Naive thymus-derived CD4-positive, alpha-beta T cell (primary cell): ENCODE data around the gene STOX1. TPM values are rescaled to one million over a fixed set of nuclear protein-coding genes. Genes with fewer than 3 reads are reported as not detected.
A peak's percentile ranks its signal among the peaks of the same experiment; 100 is the strongest.
"Not testable (repeated sequence)": the region's sequence is repeated elsewhere in the genome, so short reads cannot be mapped to it uniquely, and the experiment has no call there.

Experiments used
- ATAC-seq: fragments of 150-1000 bp; cut with Tn5 transposase; 2 replicates; pipeline ENCODE4 v1.10.0; 2021; ENCODE audit warnings: mild to moderate bottlenecking, moderate library complexity
- CTCF ChIA-PET: fragments of 350-600 bp; sonication (Branson Sonifier 250); formaldehyde crosslinking; loops from one replicate; lab custom pipeline; 2021; ENCODE audit warnings: antibody characterized with exemption; lab: Charles Lee
- POLR2A ChIA-PET: fragments of 350-600 bp; sonication (Branson Sonifier 250); formaldehyde crosslinking; loops from one replicate; lab custom pipeline; 2021; ENCODE audit warnings: antibody characterized with exemption, inconsistent platforms; lab: Charles Lee
- DNase-seq, 9 donors: peaks; one replicate each; pipeline versions ENCODE4 v3.0.0 to v3.0.0-alpha.2; 2020 to 2022; ENCODE audit warnings: mixed read lengths in 1 of 9
- H3K27ac ChIP-seq: one replicate; pipeline ENCODE4 v1.7.0; 2013; ENCODE audit warnings: mild to moderate bottlenecking, low read depth, low read length, moderate library complexity
- H3K27me3 ChIP-seq, 2 donors: one replicate each; pipeline ENCODE4 v1.7.0; 2013; ENCODE audit warnings: low read length in 2 of 2, mild to moderate bottlenecking in 2 of 2, moderate library complexity in 2 of 2; ENCODE audit not compliant: control insufficient read depth in 2 of 2, insufficient read depth in 2 of 2
- H3K36me3 ChIP-seq, 3 experiments: 1 replicate in 2 of 3; 2 replicates in 1 of 3; pipeline ENCODE4 v1.7.0; 2013; ENCODE audit warnings: low read length in 3 of 3, mild to moderate bottlenecking in 3 of 3, moderate library complexity in 1 of 3; ENCODE audit not compliant: insufficient read depth in 3 of 3, control insufficient read depth in 2 of 3
- H3K4me1 ChIP-seq, 2 donors: one replicate each; pipeline ENCODE4 v1.7.0; 2013; ENCODE audit warnings: low read length in 2 of 2, mild to moderate bottlenecking in 2 of 2, moderate library complexity in 1 of 2; ENCODE audit not compliant: control insufficient read depth in 2 of 2, insufficient read depth in 2 of 2
- H3K4me3 ChIP-seq: 2 replicates; pipeline ENCODE4 v1.7.0; 2013; ENCODE audit warnings: mild to moderate bottlenecking, low read length
- H3K9me3 ChIP-seq, 3 experiments: 1 replicate in 2 of 3; 2 replicates in 1 of 3; pipeline ENCODE4 v1.7.0; 2013; ENCODE audit warnings: low read length in 3 of 3; ENCODE audit not compliant: control insufficient read depth in 2 of 3
- H3K27ac Mint-ChIP-seq, 9 donors: one replicate each; pipeline ENCODE4 v1.8.0; 2020 to 2022; ENCODE audit warnings: mixed read lengths in 9 of 9, mild to moderate bottlenecking in 8 of 9, moderate library complexity in 5 of 9, inconsistent platforms in 2 of 9
- H3K27me3 Mint-ChIP-seq, 5 donors: one replicate each; pipeline ENCODE4 v1.8.0; 2021 to 2022; ENCODE audit warnings: mixed read lengths in 5 of 5, mild to moderate bottlenecking in 1 of 5
- H3K36me3 Mint-ChIP-seq, 5 donors: one replicate each; pipeline ENCODE4 v1.8.0; 2020 to 2022; ENCODE audit warnings: mixed read lengths in 5 of 5, mild to moderate bottlenecking in 3 of 5, inconsistent platforms in 1 of 5
- H3K4me1 Mint-ChIP-seq, 7 donors: one replicate each; pipeline ENCODE4 v1.8.0; 2020 to 2022; ENCODE audit warnings: mixed read lengths in 7 of 7, mild to moderate bottlenecking in 3 of 7, inconsistent platforms in 1 of 7
- H3K4me3 Mint-ChIP-seq, 10 donors: one replicate each; pipeline ENCODE4 v1.8.0; 2020 to 2022; ENCODE audit warnings: mild to moderate bottlenecking in 10 of 10, mixed read lengths in 10 of 10, moderate library complexity in 6 of 10, inconsistent platforms in 2 of 10
- H3K9me3 Mint-ChIP-seq, 11 donors: one replicate each; pipeline ENCODE4 v1.8.0; 2020 to 2022; ENCODE audit warnings: mixed read lengths in 11 of 11, mild to moderate bottlenecking in 4 of 11, inconsistent platforms in 1 of 11, moderate library complexity in 1 of 11
- intact Hi-C, 2 donors: fragments of 100-400 bp; cut with micrococcal nuclease; formaldehyde crosslinking; loops; one replicate each; pipeline ENCODE4 v1.15.1; 2023
- polyA plus RNA-seq, 2 donors: library from polyadenylated mRNA; unstranded; fragments of 300-500 nt; fragmentation: Illumina TruSeq; gene quantifications; one replicate each; pipeline ENCODE4 v1.2.3, GENCODE V29; 2021
- total RNA-seq, 6 experiments: library from RNA in 5 of 6; stranded (reverse) in 5 of 6; gene quantifications; 1 replicate in 5 of 6; 2 replicates in 1 of 6; pipeline ENCODE4 v1.2.3 and lab custom pipeline; 2021 to 2026

Gene STOX1
- total and polyA plus RNA-seq, 7 experiments from 2014 or later: 0.29 to 1.4 (median 0.79) TPM

- DNase-seq (no peak), ATAC-seq (no peak)
- Histone ChIP-seq H3K36me3 (peaks cover 0 to 31% (median 0%) of the 10 kb centered on the region in 3 experiments), H3K4me1 (no peaks in the 10 kb centered on the region), H3K4me3 (no peak overlapping the region), H3K27me3 (no peaks in the 10 kb centered on the region), H3K27ac (no peak overlapping the region), H3K9me3 (no peaks in the 10 kb centered on the region)
- intact Hi-C loops: no loop called here
- Mint-ChIP-seq H3K9me3 (peaks cover 0 to 1% (median 0%) of the 10 kb centered on the region in 11 donors), H3K27ac (peak overlapping the region in 1 of 9 donors; percentile 36), H3K4me3 (no peak overlapping the region), H3K36me3 (peaks cover 0 to 11% (median 5%) of the 10 kb centered on the region in 5 donors), H3K4me1 (no peaks in the 10 kb centered on the region), H3K27me3 (no peaks in the 10 kb centered on the region)
- POLR2A ChIA-PET: interaction anchor here (0.6 kb wide), 1 partner anchor 10 kb away, joined by 3 read pairs; no protein-coding TSS in a partner anchor
- CTCF ChIA-PET: no interaction called here
These were observed 31.3 kb upstream of the STOX1 start for GRCh38 chr10:68795886-68796532.

- DNase-seq (no peak), ATAC-seq (no peak)
- Histone ChIP-seq H3K4me3 (no peak overlapping the region), H3K27me3 (no peaks in the 10 kb centered on the region), H3K9me3 (no peaks in the 10 kb centered on the region), H3K36me3 (peaks cover 0 to 31% (median 0%) of the 10 kb centered on the region in 3 experiments), H3K27ac (no peak overlapping the region), H3K4me1 (no peaks in the 10 kb centered on the region)
- ChIA-PET POLR2A (no interaction called here), CTCF (interaction anchor here (0.6 kb wide), 1 partner anchor 641 kb away, joined by 4 read pairs; no protein-coding TSS in a partner anchor)
- Mint-ChIP-seq H3K4me3 (no peak overlapping the region), H3K27ac (peak overlapping the region in 2 of 9 donors; percentile 36 to 37), H3K36me3 (peaks cover 0 to 11% (median 5%) of the 10 kb centered on the region in 5 donors), H3K27me3 (no peaks in the 10 kb centered on the region), H3K4me1 (no peaks in the 10 kb centered on the region), H3K9me3 (peaks cover 0 to 1% (median 0%) of the 10 kb centered on the region in 11 donors)
- intact Hi-C loops: no loop called here
These were observed 30.7 kb upstream of the STOX1 start for GRCh38 chr10:68796605-68797004.

GRCh38 chr10:68800211-68800610 lies 27.1 kb upstream of the STOX1 start:
- no peaks in the 10 kb centered on the region for H3K9me3 Mint-ChIP-seq
- no peaks in the 10 kb centered on the region for H3K27me3 ChIP-seq
- intact Hi-C loops: no loop called here
- H3K27me3 Mint-ChIP-seq: no peaks in the 10 kb centered on the region
- H3K4me3 Mint-ChIP-seq: no peak overlapping the region
- no peak for ATAC-seq
- peaks cover 0 to 5% (median 0%) of the 10 kb centered on the region in 5 donors for H3K36me3 Mint-ChIP-seq
- H3K4me1 Mint-ChIP-seq: no peaks in the 10 kb centered on the region
- no peak for DNase-seq
- H3K9me3 ChIP-seq: no peaks in the 10 kb centered on the region
- no peaks in the 10 kb centered on the region for H3K4me1 ChIP-seq
- ChIA-PET POLR2A (no interaction called here), CTCF (no interaction called here)
- no peak overlapping the region for H3K27ac ChIP-seq
- no peak overlapping the region for H3K4me3 ChIP-seq
- no peak overlapping the region for H3K27ac Mint-ChIP-seq
- peaks cover 0 to 13% (median 0%) of the 10 kb centered on the region in 3 experiments for H3K36me3 ChIP-seq

- H3K27me3 ChIP-seq: no peaks in the 10 kb centered on the region
- Mint-ChIP-seq H3K4me1 (no peaks in the 10 kb centered on the region), H3K9me3 (no peaks in the 10 kb centered on the region), H3K27ac (no peak overlapping the region), H3K27me3 (no peaks in the 10 kb centered on the region), H3K4me3 (no peak overlapping the region), H3K36me3 (no peaks in the 10 kb centered on the region)
- intact Hi-C loops: no loop called here
- no peak overlapping the region for H3K4me3 ChIP-seq
- no peak overlapping the region for H3K27ac ChIP-seq
- ChIA-PET POLR2A (no interaction called here), CTCF (no interaction called here)
- ATAC-seq (no peak), DNase-seq (no peak)
- no peaks in the 10 kb centered on the region for H3K4me1 ChIP-seq
- no peaks in the 10 kb centered on the region for H3K9me3 ChIP-seq
- H3K36me3 ChIP-seq: no peaks in the 10 kb centered on the region
These were observed 22.6 kb upstream of the STOX1 start for GRCh38 chr10:68804692-68805091.

- H3K27ac ChIP-seq, ATAC-seq, POLR2A ChIA-PET, H3K27me3 Mint-ChIP-seq, H3K9me3 Mint-ChIP-seq, H3K27ac Mint-ChIP-seq, H3K4me3 Mint-ChIP-seq, CTCF ChIA-PET, H3K36me3 ChIP-seq, intact Hi-C loops, H3K4me1 ChIP-seq, H3K4me1 Mint-ChIP-seq, DNase-seq, H3K36me3 Mint-ChIP-seq, H3K4me3 ChIP-seq, H3K27me3 ChIP-seq, H3K9me3 ChIP-seq: not testable (repeated sequence)
These were observed 16.5 kb upstream of the STOX1 start for GRCh38 chr10:68810830-68811229.

GRCh38 chr10:68811314-68812009 lies 15.9 kb upstream of the STOX1 start:
- H3K4me3 Mint-ChIP-seq: no peak overlapping the region

More at GRCh38 chr10:68811314-68812009, 15.9 kb upstream of the STOX1 start:
- intact Hi-C loops: no loop called here
- ATAC-seq (no peak), DNase-seq (no peak)
- Mint-ChIP-seq H3K4me1 (no peaks in the 10 kb centered on the region), H3K27me3 (peaks cover 0 to 4% (median 0%) of the 10 kb centered on the region in 5 donors), H3K36me3 (no peaks in the 10 kb centered on the region), H3K27ac (no peak overlapping the region), H3K9me3 (no peaks in the 10 kb centered on the region)
- H3K4me3 ChIP-seq: no peak overlapping the region
- CTCF ChIA-PET: no interaction called here
- H3K9me3 ChIP-seq: no peaks in the 10 kb centered on the region
- no peaks in the 10 kb centered on the region for H3K4me1 ChIP-seq
- POLR2A ChIA-PET: no interaction called here
- no peaks in the 10 kb centered on the region for H3K27me3 ChIP-seq
- no peak overlapping the region for H3K27ac ChIP-seq
- H3K36me3 ChIP-seq: no peaks in the 10 kb centered on the region
